ENCODE measurements around the gene AGBL4.

The AGBL4 gene

GRCh38 chr1:48741380-48741779 is 1282.4 kb downstream of the AGBL4 start:
- DNase-seq (ENCODE audit: low read depth in 3 of 3, low spot score in 1 of 3) = no peak

- no peak for DNase-seq (ENCODE audit: low read depth in 3 of 3, low spot score in 1 of 3)
Observed at GRCh38 chr1:48740621-48741020, 1283.1 kb downstream of the AGBL4 start.

DNA sequence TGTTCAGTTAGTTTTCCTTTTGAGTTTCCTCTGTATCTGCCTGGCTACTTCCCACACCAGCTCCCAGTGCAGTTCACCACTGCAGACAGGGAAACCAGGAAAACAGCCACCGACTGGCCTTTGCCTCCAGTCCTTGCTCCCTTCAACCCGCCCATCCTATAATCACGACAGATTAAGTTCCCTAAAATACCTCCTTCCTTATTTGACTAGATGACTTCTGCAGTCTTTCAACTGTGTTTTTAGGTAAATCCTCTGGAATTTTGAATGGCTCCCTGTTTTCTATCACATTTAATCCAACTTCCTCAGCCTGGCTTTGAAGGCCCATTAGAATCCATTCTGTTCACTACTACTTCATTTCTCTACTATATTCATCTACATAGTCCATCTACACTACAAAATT is 1284.7 kb downstream of the AGBL4 start:
- no peak for DNase-seq (ENCODE audit: low read depth in 3 of 3, low spot score in 1 of 3)

GRCh38 chr1:48738356-48738755 is 1285.4 kb downstream of the AGBL4 start:
- no peak for DNase-seq (ENCODE audit: low read depth in 3 of 3, low spot score in 1 of 3)

- no peak for DNase-seq (ENCODE audit: low read depth in 3 of 3, low spot score in 1 of 3)
Observed at GRCh38 chr1:48735796-48736195, 1288.0 kb downstream of the AGBL4 start.

DNA sequence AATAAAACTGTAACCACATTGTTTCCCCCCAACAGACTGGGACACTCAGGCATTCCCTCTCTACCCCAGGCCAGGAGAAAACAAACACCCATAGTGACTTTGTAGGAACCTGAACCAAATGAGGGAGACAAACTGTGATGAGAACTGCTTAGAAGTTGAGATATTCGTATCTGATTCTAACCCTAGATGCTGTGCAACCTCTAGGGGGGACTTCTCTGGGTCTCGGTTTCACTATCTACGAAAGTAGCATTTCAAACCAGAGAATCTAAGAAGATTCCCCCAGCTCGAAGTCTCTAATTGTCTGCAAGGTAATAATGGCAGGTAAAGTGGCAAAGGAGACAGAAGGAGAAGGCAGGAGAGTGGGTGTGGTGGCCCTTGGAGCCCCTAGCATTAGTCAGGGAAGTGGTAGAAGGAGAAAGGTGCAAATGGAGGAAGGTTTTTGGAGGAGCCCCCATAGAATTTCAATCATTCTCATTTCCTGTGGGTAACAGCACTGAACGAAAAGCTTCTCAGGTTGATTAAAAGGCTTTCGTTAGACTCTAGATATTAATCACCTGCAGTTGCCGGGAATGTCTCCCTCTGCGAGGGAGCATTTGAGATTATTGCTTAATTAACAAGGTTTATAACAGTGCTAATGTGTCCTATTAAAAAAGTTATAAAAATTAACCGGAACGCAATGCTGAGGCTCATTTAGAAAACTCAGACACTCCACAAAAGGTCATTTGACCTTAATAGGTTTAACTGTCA is 1293.4 kb downstream of the AGBL4 start:
- DNase-seq (ENCODE audit: low read depth in 3 of 3, low spot score in 1 of 3) = no peak

DNA sequence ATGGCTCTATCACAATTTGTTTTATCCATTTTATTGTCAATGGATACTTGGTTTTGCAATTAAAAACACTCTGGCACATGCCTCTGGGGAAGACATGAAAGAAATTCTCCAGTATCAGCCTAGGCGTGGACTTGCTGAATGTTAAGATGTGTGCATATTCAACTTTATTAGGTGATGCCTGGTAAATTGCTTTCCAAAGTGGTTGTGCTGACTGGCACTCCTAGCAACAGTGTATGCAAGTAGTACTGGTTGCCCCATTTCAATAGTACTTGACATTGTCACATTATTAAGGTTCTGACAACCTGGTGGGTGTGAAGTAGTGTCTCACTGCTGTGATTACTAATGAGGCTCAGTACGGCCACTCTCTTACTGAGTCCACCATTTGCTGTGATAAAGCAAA is 1295.2 kb downstream of the AGBL4 start:
- DNase-seq (ENCODE audit: low read depth in 3 of 3, low spot score in 1 of 3) = no peak

DNA sequence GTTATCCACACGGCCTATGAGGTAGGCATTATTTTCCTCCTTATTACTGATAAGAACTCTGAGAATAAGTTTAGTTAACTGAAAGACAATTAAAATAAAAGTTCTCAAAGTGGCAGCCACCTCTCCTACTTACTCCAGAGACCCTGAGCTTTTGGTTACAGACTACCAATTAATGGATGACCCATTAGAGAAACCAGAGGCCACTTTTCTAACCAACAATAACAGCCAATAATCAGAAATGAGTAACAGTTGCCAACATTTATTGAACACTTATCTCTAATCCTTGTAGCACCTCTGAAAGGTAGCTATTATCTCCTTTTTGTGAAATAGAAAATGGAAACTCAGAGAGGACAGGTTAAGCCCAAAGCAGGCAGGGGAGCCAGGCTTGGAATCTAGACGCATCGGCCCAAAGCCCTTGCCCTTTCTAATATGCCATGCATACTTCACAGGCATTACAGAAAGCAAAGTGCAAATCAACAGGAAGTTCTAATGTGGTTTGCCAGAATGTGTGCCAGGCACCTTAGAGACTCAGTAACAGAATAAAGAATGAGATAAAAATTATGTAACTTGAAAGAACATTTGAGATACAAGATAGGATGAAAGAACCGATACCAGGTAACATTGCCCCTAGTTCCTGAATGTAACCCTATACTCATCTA is 1297.1 kb downstream of the AGBL4 start:
- no peak for DNase-seq (ENCODE audit: low read depth in 3 of 3, low spot score in 1 of 3)

DNA sequence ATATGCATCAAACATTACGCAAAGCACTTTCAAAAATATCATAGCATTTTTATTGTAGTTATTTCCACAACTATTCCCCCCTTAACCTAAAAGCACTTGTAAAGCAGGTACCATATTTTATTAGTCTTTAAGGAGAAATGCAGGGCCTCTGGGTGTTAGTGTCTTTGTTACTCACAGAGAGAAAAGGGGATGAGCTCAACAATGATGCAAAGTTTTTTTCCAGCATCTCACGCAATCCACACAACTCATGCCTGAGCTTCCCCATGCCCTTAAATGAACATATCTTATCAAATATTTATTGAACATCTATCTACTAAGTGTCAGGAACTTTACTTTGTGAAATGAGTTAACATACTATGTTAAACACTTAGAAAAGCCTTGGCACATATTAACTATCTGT is 1297.6 kb downstream of the AGBL4 start:
- no peak for DNase-seq (ENCODE audit: low read depth in 3 of 3, low spot score in 1 of 3)

- no peak for DNase-seq (ENCODE audit: low read depth in 3 of 3, low spot score in 1 of 3)
Observed at GRCh38 chr1:48725341-48726046, 1298.3 kb downstream of the AGBL4 start.

DNA sequence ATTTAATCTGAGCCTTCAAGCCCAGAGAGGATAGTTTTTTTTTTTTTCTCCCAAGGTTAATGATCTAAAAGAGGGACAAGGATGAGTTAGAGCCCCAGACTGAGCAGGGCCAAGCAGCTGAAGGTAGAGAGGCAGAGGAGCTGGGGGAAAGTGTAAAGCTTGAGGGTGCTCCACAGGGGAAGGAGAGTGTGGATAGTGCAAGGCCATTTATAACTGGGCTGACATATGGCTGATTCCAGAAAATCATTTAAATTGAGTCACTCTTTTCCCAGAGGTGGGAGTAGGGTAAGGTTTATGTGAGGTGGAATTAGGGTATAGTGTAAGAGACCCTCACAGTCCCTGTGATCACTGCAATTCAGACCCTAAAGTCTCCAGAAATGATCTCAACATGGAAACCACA is 1302.8 kb downstream of the AGBL4 start:
- no peak for DNase-seq (ENCODE audit: low read depth in 3 of 3, low spot score in 1 of 3)

DNA sequence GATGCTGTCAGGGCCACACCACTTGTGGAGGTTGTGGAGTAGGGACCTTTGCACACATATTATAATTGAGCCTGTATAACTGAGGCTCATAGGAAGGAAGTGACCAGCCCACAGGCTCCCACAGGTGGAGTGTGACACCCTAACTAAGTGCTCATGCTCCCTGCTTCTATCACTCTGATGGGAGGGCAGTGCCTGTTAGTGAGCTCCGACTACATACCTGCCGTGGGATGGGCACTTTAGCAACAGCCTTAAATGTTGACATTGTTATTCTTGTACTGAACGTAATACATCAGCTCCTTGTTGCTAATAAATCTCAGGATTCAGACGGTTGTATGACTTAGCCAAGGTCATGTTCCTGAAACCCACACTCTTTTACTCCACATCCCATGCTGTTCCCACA is 1305.0 kb downstream of the AGBL4 start:
- no peak for DNase-seq (ENCODE audit: low read depth in 3 of 3, low spot score in 1 of 3)

DNA sequence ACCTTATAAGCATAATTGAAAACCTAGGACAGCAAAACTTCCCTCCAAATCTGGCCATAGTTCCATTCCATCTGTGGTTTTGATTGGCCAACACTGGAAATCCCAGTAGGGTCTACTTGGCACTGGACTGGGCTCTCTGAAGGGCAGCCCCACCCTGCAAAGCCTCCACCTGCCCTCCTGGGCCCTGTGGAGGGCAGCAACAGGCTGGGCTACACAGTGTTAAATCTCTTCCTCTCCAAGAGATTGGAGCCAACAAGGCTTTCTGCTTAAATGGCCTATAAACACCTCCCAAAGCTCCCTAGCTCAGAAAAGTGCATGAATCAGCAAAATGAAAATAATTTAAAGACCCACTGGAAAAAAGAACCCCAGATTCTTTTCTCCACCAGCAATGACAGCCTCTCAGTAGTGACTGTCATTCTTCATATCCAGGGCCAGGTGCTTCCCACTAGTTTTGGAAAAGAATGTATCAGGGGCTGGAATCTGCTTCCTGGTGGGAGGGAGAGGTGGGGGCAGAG is 1305.6 kb downstream of the AGBL4 start:
- DNase-seq (ENCODE audit: low read depth in 3 of 3, low spot score in 1 of 3) = no peak

DNA sequence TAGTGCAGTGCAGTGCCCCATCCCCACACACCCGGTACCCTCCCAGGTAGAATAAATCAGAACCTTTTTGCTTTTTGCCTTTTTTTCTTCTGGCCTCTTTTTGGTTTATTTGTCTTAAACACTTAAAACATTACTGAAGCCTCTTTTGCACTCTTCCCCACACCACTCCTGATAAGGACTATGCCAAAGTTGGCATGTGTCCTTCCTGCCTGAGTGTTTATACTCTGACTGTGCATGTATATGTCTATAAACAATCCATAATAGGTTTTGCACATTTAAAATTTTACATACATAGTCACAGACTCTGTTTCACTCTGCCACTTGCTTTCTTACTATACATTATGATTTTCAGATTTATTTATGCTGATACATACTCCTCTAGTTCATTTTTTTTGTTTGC is 1306.7 kb downstream of the AGBL4 start:
- DNase-seq (ENCODE audit: low read depth in 3 of 3, low spot score in 1 of 3) = no peak

DNA sequence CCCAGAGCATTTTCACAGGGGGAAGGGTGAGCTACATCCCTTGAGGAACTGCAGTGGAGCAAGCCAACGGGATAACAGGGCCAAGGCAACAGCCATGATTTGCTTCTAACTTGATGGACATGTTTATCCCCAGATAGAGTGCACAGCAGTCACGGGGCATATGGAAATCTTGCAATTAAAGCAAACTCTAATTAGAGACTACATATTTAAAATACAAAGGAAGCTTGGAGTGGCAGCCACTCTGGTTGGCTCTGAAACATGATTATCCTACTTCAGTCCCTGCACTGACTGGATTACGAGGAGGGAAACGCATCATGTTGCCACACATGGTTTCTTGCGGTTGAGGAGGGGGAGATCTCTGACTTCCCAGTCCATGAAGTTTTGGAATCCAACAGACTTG is 1307.8 kb downstream of the AGBL4 start:
- DNase-seq (ENCODE audit: low read depth in 3 of 3, low spot score in 1 of 3) = no peak

DNA sequence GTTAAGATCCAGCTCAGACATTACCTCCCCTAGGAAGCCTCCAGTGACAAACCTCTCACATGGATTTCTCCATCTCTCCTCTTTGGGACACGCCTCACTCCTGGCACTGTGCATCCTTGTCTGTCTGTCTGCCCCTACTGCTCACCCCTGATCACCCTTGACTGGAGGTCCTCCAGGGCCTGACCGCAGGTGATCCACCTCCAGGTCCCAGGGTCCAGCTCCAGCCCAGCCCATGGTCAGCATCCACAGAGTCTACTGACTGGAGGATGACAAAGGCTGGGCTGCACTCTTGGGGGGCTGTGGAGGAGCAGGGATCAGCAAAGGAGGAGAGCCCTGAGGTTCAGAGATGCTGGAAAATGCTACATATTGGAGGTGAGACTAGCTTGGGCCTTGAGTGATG is 1312.8 kb downstream of the AGBL4 start:
- no peak for DNase-seq (ENCODE audit: low read depth in 3 of 3, low spot score in 1 of 3)

- DNase-seq (ENCODE audit: low read depth in 3 of 3, low spot score in 1 of 3) = no peak
Observed at GRCh38 chr1:48710318-48710717, 1313.4 kb downstream of the AGBL4 start.

- no peak for DNase-seq (ENCODE audit: low read depth in 3 of 3, low spot score in 1 of 3)
Observed at GRCh38 chr1:48704736-48705135, 1319.0 kb downstream of the AGBL4 start.

DNA sequence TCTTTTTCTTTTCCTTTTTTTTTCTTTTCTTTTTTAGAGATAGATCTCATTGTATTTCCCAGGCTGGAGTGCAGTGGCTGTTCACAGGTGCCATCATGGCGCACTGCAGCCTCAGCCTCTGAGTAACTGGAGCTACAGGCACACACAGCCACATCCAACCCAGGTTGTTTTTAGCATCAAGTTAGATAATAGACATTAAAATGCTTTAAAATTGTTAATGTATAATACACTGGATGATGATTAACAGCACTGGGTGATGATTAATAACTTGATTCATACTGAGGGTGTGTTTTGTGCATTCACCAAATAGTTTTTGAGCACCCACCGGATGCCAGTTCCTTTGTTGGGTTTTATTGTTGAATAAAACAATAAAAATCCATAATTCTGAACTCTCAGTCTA is 1322.3 kb downstream of the AGBL4 start:
- DNase-seq (ENCODE audit: low read depth in 3 of 3, low spot score in 1 of 3) = no peak

DNA sequence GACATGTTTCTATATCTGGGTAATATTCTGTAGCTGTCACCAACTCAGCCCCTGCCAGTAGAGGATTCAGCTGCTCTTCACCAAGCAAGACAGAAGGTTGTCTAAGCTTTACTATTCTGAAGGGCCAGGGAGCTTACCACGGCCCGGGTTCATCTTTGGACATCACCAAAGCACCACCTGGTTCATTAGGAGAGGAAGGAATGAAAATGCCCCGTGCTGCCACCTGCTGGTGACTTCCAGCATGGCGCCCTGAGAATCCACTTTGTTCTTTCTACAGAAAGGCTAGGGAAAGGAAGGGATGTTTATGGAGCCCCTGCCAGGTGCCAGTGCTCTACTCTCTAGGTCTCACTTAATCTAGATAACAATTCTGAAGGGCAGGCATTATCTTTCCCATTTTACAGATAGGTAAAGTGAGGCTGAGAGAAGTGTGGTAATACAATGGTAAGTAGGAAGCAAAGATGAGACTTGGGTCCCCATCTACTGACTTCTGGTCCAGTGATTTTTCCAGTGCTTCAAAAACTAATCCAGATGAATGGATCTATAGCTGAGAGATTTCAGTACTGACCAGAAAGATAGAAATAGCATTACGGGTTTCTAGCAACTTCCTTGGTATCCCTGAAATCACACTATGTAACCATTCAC is 1326.6 kb downstream of the AGBL4 start:
- DNase-seq (ENCODE audit: low read depth in 3 of 3, low spot score in 1 of 3) = peak in 1 of 3 donors; percentile 39

DNA sequence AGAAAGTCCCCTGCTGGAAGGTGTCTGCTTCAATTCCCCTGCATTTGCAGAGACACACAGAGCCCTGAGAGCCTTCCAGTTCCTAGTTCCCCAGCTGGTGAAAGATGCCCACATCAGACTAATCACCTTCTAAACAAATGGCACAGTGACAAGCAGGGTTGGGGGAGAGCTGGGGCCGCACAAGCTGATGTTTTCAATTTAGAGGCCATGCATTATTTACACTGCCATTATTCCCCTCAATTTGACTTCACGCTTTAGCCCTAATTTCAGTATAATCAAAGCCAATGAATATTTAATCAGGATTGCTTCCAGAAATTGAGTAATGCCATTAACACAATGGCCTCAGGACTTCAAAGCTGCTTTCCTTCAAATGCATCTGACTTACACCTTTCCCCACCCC is 1328.6 kb downstream of the AGBL4 start:
- DNase-seq (ENCODE audit: low read depth in 3 of 3, low spot score in 1 of 3) = no peak
